C4-2B (cell line): ENCODE results near the gene TLDC2.
"Not testable (repeated sequence)": the region's sequence is repeated elsewhere in the genome, so short reads cannot be mapped to it uniquely, and the experiment has no call there.

Source experiments
- ZFX ChIP-seq: fragments of 450-650 bp; IDR thresholded peaks from 2 replicates; pipeline ENCODE4 v1.6.1; 2017
- TF ChIP-seq, protein P1 (sequence below): fragments of 450-650 bp; conservative IDR thresholded peaks from 2 replicates; pipeline ENCODE4 v1.5.1; 2017; ENCODE audit warnings: mild to moderate bottlenecking

DNA sequence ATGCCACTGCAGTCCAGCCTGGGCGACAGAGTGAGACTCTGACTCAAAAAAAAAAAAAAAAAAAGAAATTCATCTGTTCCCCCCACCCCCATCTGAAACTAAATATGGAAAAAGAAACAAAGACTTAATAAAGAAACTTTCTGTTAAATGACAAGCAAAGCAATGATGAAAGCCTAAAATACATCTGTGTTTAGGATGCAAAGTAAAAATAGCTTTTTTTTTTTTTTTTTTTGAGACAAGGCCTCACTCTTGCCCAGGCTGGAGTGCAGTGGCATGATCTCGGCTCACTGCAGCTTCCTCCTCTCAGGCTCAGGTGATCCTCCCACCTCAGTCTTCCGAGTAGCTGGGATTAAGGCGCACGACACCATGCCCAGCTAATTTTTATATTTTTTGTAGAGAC, 845 bp upstream of the TLDC2 start:
- TF ChIP-seq, protein P1, sequence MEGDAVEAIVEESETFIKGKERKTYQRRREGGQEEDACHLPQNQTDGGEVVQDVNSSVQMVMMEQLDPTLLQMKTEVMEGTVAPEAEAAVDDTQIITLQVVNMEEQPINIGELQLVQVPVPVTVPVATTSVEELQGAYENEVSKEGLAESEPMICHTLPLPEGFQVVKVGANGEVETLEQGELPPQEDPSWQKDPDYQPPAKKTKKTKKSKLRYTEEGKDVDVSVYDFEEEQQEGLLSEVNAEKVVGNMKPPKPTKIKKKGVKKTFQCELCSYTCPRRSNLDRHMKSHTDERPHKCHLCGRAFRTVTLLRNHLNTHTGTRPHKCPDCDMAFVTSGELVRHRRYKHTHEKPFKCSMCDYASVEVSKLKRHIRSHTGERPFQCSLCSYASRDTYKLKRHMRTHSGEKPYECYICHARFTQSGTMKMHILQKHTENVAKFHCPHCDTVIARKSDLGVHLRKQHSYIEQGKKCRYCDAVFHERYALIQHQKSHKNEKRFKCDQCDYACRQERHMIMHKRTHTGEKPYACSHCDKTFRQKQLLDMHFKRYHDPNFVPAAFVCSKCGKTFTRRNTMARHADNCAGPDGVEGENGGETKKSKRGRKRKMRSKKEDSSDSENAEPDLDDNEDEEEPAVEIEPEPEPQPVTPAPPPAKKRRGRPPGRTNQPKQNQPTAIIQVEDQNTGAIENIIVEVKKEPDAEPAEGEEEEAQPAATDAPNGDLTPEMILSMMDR: not testable (repeated sequence)
- TF ChIP-seq ZFX: not testable (repeated sequence)
